ENCODE measurements around the gene CASP8. TPM values are rescaled to one million over a fixed set of nuclear protein-coding genes. Genes with fewer than 3 reads are reported as not detected.
A peak's percentile ranks its signal among the peaks of the same experiment; 100 is the strongest.

The CASP8 gene
- total and polyA plus RNA-seq, 2 donors (not counting 3 experiments of a cell fraction or from before 2014, with no cell fraction given): 5.3 to 5.8 TPM

DNA sequence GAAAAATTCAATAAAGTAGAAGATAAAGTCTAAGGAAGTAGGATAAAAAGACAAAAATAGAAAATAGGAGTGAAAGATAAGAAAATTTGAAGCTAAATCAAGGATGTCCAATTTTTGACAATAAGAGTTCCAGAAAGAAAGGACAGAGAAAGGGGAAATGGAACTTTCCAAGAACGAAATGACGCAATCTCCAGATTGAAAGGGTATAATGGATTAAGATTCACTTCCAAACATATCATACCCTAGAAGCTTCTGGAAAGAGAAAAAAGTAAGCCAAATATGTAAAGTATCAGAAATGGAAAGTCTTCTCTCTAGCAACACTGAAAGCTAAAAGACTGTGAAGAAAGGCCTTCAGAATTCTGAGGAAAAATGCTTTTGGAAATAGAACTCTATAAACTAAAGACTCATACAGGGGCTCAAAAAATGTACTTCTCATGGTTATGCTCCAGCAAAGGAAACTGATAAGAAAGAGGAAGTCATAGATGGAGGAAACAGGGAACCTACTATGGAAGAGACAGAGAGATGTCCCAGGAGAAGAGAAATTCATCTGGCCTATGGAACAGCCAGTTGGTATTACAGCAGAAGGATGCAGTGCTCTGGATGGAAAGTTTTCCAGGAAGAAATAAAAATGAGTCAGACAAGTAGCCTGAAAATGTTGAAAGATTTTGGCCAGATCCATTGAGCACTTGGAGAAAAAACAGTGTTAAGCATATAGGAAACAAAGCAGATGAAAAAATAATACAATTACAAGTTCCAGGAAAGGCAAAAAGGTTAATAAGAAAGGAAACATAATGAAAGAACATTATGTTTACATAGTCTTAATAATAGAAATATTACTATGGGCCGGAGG, 20.1 kb downstream of the CASP8 start:
- H3K36me3 ChIP-seq (ENCODE audit: control insufficient read depth in 2 of 2, extremely low read depth in 1 of 2, insufficient read depth in 2 of 2, low read length in 2 of 2): peaks cover 0 to 4% of the 10 kb centered on the region in 2 experiments
- intact Hi-C loops (cut with micrococcal nuclease) (no loop called here), dilution Hi-C loops (cut with MboI; ENCODE audit: extremely low pct_ligation_motif_present, low sequenced_read_pairs) (no loop called here)
- no peaks in the 10 kb centered on the region for H3K4me1 ChIP-seq (ENCODE audit: control insufficient read depth, extremely low read depth, insufficient read depth, low read length)
- ChIA-PET POLR2A (no interaction called here), CTCF (interaction anchor here (1.3 kb wide), 1 partner anchor 17 kb away, joined by 4 read pairs; no protein-coding TSS in a partner anchor)
- H3K9ac ChIP-seq (replicated peaks; ENCODE audit: extremely low read depth, insufficient read depth, low read length): no peak overlapping the region
- H4K20me1 ChIP-seq (replicated peaks; ENCODE audit: control insufficient read depth, extremely low read depth, insufficient read depth, low read length): no peaks in the 10 kb centered on the region
- no TSS peak for BruUV-seq (replicated peaks)
- H3K9me1 ChIP-seq (replicated peaks; ENCODE audit: control insufficient read depth, extremely low read depth, insufficient read depth, low read length): no peaks in the 10 kb centered on the region
- FAIRE-seq: no peak
- no peaks in the 10 kb centered on the region for H3K79me2 ChIP-seq (ENCODE audit: control insufficient read depth, insufficient read depth, low read length)
- H2AFZ ChIP-seq (ENCODE audit: low read depth, low read length): no peak overlapping the region
- TF ChIP-seq JUN (IDR thresholded peaks at IDR 0.05; ENCODE audit: borderline replicate concordance, insufficient read depth, insufficient read length, low read depth): no peak
- no peak for TF ChIP-seq MYC (IDR thresholded peaks at IDR 0.05; ENCODE audit: low read depth, low read length)
- TF ChIP-seq GATA2 (IDR thresholded peaks at IDR 0.05; ENCODE audit: insufficient read depth, insufficient read length, low read depth, low read length): no peak
- no peak for TF ChIP-seq POLR2AphosphoS5 (IDR thresholded peaks at IDR 0.05; ENCODE audit: insufficient read depth, low read depth, low read length)
- TF ChIP-seq FOS (IDR thresholded peaks at IDR 0.05; ENCODE audit: borderline replicate concordance, insufficient read depth, low read length): no peak
- TF ChIP-seq, protein P1, sequence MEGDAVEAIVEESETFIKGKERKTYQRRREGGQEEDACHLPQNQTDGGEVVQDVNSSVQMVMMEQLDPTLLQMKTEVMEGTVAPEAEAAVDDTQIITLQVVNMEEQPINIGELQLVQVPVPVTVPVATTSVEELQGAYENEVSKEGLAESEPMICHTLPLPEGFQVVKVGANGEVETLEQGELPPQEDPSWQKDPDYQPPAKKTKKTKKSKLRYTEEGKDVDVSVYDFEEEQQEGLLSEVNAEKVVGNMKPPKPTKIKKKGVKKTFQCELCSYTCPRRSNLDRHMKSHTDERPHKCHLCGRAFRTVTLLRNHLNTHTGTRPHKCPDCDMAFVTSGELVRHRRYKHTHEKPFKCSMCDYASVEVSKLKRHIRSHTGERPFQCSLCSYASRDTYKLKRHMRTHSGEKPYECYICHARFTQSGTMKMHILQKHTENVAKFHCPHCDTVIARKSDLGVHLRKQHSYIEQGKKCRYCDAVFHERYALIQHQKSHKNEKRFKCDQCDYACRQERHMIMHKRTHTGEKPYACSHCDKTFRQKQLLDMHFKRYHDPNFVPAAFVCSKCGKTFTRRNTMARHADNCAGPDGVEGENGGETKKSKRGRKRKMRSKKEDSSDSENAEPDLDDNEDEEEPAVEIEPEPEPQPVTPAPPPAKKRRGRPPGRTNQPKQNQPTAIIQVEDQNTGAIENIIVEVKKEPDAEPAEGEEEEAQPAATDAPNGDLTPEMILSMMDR (IDR thresholded peaks at IDR 0.05; ENCODE audit: extremely low read depth in 1 of 2, insufficient read depth in 1 of 2, low read depth in 1 of 2, low read length in 2 of 2): no peak
- TF ChIP-seq POLR2A (IDR thresholded peaks at IDR 0.05; ENCODE audit: low read depth, low read length): no peak
- TF ChIP-seq, protein P2, sequence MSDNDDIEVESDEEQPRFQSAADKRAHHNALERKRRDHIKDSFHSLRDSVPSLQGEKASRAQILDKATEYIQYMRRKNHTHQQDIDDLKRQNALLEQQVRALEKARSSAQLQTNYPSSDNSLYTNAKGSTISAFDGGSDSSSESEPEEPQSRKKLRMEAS (IDR thresholded peaks at IDR 0.05; ENCODE audit: insufficient read depth, insufficient read length): no peak
- TF ChIP-seq EZH2 (IDR thresholded peaks at IDR 0.05; ENCODE audit: borderline replicate concordance, low read depth, low read length, severe bottlenecking): no peak
- H3K27ac ChIP-seq (ENCODE audit: insufficient read depth, low read depth, low read length): no peak overlapping the region
- H3K27me3 ChIP-seq (ENCODE audit: control insufficient read depth in 2 of 2, insufficient read depth in 2 of 2, low read length in 2 of 2): no peaks in the 10 kb centered on the region
- peak; percentile 75 for DNase-seq (ENCODE audit: low read depth, low spot score)
- H3K4me3 ChIP-seq (replicated peaks in 1 of 3; ENCODE audit: insufficient read depth in 1 of 3, low read depth in 1 of 3, low read length in 3 of 3): no peak overlapping the region
- H3K4me2 ChIP-seq (ENCODE audit: insufficient read depth, low read length): no peak overlapping the region
- H3K9me3 ChIP-seq (replicated peaks; ENCODE audit: control insufficient read depth, insufficient read depth, low read length): no peaks in the 10 kb centered on the region
